Keratinocyte (primary cell): ENCODE measurements around the gene C16orf92. TPM values are rescaled to one million over a fixed set of nuclear protein-coding genes. Genes with fewer than 3 reads are reported as not detected.
A peak's percentile ranks its signal among the peaks of the same experiment; 100 is the strongest.

Source experiments
- DNase-seq: peaks from one replicate; pipeline ENCODE4 v3.0.0-alpha.2; 2011; ENCODE audit warnings: low read depth, missing footprints, low spot score
- FAIRE-seq: peaks from 2 replicates; lab custom pipeline; 2011; peaks lifted over from hg19 to GRCh38; lab: Jason Lieb, UNC
- H2AFZ ChIP-seq: 2 replicates; pipeline ENCODE4 v1.6.0; 2012; ENCODE audit warnings: low read length, control low read depth, inconsistent platforms; ENCODE audit not compliant: control insufficient read depth
- H3K27ac ChIP-seq: 2 replicates; pipeline ENCODE4 v1.5.1; 2011; ENCODE audit warnings: low read length; ENCODE audit not compliant: control insufficient read depth, insufficient read depth
- H3K27me3 ChIP-seq: 3 replicates; pipeline ENCODE4 v1.6.0; 2011; ENCODE audit warnings: low read length; ENCODE audit not compliant: control insufficient read depth, insufficient read depth; ENCODE audit errors: extremely low read depth
- H3K36me3 ChIP-seq, 2 experiments: 2 replicates in 1 of 2; 3 replicates in 1 of 2; pipeline ENCODE4 v1.5.1; 2011; ENCODE audit warnings: low read length in 2 of 2, mild to moderate bottlenecking in 1 of 2; ENCODE audit not compliant: control insufficient read depth in 2 of 2, insufficient read depth in 2 of 2; ENCODE audit errors: extremely low read depth in 1 of 2
- H3K4me1 ChIP-seq: 3 replicates; pipeline ENCODE4 v1.5.1; 2011; ENCODE audit warnings: low read length; ENCODE audit not compliant: control insufficient read depth, insufficient read depth; ENCODE audit errors: extremely low read depth
- H3K4me2 ChIP-seq: 3 replicates; pipeline ENCODE4 v1.6.0; 2011; ENCODE audit warnings: low read depth, low read length; ENCODE audit not compliant: control insufficient read depth, insufficient read depth; ENCODE audit errors: extremely low read depth
- H3K4me3 ChIP-seq, 3 experiments: fragments of 200-600 bp in 1 of 3; sonication (generic) in 1 of 3; 2 replicates in 2 of 3; 3 replicates in 1 of 3; pipeline ENCODE4 v1.5.1; 2011 to 2016; ENCODE audit warnings: low read length in 3 of 3, mild to moderate bottlenecking in 3 of 3, control low read depth in 2 of 3, inconsistent platforms in 1 of 3, low read depth in 1 of 3, mixed read lengths in 1 of 3, mixed run types in 1 of 3, moderate library complexity in 1 of 3; ENCODE audit not compliant: control insufficient read depth in 2 of 3, insufficient read depth in 2 of 3; ENCODE audit errors: extremely low read depth in 1 of 3
- H3K79me2 ChIP-seq: 2 replicates; pipeline ENCODE4 v1.6.0; 2012; ENCODE audit warnings: low read length; ENCODE audit not compliant: control insufficient read depth, insufficient read depth
- H3K9ac ChIP-seq: 3 replicates; pipeline ENCODE4 v1.6.0; 2011; ENCODE audit warnings: low read length; ENCODE audit not compliant: control insufficient read depth, insufficient read depth; ENCODE audit errors: extremely low read depth
- H3K9me1 ChIP-seq: 3 replicates; pipeline ENCODE4 v1.6.0; 2011; ENCODE audit warnings: low read length; ENCODE audit not compliant: control insufficient read depth, insufficient read depth; ENCODE audit errors: extremely low read depth
- H3K9me3 ChIP-seq: 2 replicates; pipeline ENCODE4 v1.5.1; 2012; ENCODE audit warnings: low read depth, low read length; ENCODE audit not compliant: control insufficient read depth
- H4K20me1 ChIP-seq: 3 replicates; pipeline ENCODE4 v1.6.0; 2011; ENCODE audit warnings: low read length; ENCODE audit not compliant: control insufficient read depth, insufficient read depth; ENCODE audit errors: extremely low read depth
- EZH2 ChIP-seq: IDR thresholded peaks from one replicate; pipeline ENCODE4 v1.6.1; 2012; ENCODE audit warnings: inconsistent platforms, mild to moderate bottlenecking, low read length, moderate library complexity
- dilution Hi-C: fragments of 300-500 bp; cut with MboI; formaldehyde crosslinking; loops from one replicate; pipeline ENCODE4 v1.7.0; 2020; ENCODE audit warnings: low sequenced_read_pairs; ENCODE audit not compliant: extremely low pct_ligation_motif_present
- polyA plus RNA-seq, 5 experiments: library from polyadenylated mRNA; depleted of rRNA in 3 of 5; stranded (reverse) in 3 of 5; stranded (forward) in 1 of 5; unstranded in 1 of 5; fragments of >200 nt; gene quantifications; 1 replicate in 1 of 5; 2 replicates in 3 of 5; 3 replicates in 1 of 5; pipeline versions ENCODE4 v1.2.1 to v1.2.3, GENCODE V29; 2011 to 2012; ENCODE audit warnings: missing spikeins in 2 of 5, low read depth in 1 of 5, low replicate concordance in 1 of 5
- TF ChIP-seq, protein P1 (sequence below), 3 experiments: IDR thresholded peaks in 1 of 3; conservative IDR thresholded peaks in 1 of 3; optimal IDR thresholded peaks in 1 of 3; 2 replicates in 2 of 3; 3 replicates in 1 of 3; pipeline versions ENCODE3 to v1.5.1; 2011; ENCODE audit warnings: low read length in 3 of 3, mild to moderate bottlenecking in 3 of 3, moderate library complexity in 2 of 3, control low read depth in 1 of 3, inconsistent platforms in 1 of 3; ENCODE audit not compliant: insufficient read depth in 2 of 3; ENCODE audit errors: extremely low read depth in 1 of 3

C16orf92 gene
- polyA plus RNA-seq, 1 donor (not counting 4 experiments of a cell fraction or from before 2014, with no cell fraction given): not detected

DNA sequence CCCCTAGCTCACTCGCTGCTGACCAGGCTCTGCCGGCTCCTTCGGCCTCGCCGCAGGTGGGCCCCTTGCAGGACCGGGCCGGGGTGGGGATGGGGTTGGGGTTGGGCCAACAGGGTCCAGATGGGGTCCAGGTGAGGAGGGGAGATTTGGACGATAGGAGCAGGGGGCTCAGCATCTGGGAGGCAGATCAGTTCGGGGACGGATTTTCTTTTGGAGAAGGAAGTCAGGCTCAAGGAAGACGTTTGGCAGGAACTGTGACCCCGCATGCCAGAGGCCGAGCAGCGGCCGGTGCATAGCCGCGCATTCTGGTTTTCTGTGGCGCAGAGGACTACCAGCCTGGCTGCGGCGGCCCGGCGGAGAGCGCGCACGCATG is 41.7 kb downstream of the C16orf92 start:
- no peak for FAIRE-seq
- H3K79me2 ChIP-seq: peaks cover 45% of the 10 kb centered on the region

DNA sequence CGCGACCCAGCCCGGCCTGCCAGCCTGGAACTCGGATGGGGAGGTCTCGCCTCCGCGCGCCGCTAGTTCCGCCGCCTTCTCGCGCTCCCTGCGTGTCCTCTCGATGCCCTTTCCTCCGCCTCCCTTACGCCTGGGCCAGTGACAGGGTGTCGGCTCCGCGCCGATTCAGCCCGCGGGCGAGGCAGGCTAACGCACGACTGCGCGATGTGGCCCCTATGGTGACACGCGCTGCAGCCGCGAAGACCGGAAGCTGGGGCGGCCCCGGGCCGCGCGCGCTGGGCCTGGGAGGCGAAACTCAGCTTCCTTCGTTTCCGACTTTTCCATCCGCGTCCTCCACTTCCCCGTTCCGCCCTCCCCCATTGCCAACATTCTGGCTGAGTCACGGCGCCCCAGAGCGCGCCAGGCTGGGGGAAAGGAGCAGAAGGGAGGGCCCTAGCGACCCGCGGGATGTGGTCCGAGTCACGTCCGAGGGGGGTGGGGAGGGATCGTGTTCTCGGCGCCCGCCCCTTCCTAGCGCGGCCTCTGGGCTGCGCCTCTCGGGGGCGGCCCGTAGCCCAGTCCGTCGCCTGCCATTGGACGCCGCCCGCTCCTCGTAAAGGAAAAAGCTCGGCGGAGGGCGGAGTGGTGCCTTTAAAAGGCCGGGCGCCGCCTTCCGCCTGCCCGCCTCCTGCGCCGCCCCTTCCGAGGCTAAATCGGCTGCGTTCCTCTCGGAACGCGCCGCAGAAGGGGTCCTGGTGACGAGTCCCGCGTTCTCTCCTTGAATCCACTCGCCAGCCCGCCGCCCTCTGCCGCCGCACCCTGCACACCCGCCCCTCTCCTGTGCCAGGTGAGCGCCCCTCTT is 42.3 kb downstream of the C16orf92 start, which contains the start of gene ALDOA:
Gene ALDOA (plus strand): TSS at position 659 of the 841 bp plus-strand sequence. CDS start 1,138 bp downstream, outside the sequence.
- Histone ChIP-seq H3K4me1 (peaks cover 35% of the 10 kb centered on the region), H3K36me3 (peaks cover 33 to 37% of the 10 kb centered on the region in 2 experiments), H4K20me1 (peaks cover 36% of the 10 kb centered on the region), H3K4me3 (peak within 1 kb of the TSS; percentile 87 to 98 (median 96)), H3K27ac (peak within 1 kb of the TSS; percentile 92), H3K27me3 (no peaks in the 10 kb centered on the region), H3K9ac (peak within 1 kb of the TSS; percentile 95), H3K4me2 (peak within 1 kb of the TSS; percentile 97), H3K79me2 (peaks cover 51% of the 10 kb centered on the region), H2AFZ (peak within 1 kb of the TSS; percentile 69), H3K9me1 (no peaks in the 10 kb centered on the region), H3K9me3 (no peaks in the 10 kb centered on the region)
- DNase-seq: peak; percentile 79
- dilution Hi-C loops: no loop called here
- TF ChIP-seq EZH2: no peak
- TF ChIP-seq, protein P1, sequence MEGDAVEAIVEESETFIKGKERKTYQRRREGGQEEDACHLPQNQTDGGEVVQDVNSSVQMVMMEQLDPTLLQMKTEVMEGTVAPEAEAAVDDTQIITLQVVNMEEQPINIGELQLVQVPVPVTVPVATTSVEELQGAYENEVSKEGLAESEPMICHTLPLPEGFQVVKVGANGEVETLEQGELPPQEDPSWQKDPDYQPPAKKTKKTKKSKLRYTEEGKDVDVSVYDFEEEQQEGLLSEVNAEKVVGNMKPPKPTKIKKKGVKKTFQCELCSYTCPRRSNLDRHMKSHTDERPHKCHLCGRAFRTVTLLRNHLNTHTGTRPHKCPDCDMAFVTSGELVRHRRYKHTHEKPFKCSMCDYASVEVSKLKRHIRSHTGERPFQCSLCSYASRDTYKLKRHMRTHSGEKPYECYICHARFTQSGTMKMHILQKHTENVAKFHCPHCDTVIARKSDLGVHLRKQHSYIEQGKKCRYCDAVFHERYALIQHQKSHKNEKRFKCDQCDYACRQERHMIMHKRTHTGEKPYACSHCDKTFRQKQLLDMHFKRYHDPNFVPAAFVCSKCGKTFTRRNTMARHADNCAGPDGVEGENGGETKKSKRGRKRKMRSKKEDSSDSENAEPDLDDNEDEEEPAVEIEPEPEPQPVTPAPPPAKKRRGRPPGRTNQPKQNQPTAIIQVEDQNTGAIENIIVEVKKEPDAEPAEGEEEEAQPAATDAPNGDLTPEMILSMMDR (optimal IDR thresholded peaks at IDR 0.05 in 1 of 3, IDR thresholded peaks at IDR 0.05 in 1 of 3, conservative IDR thresholded peaks at IDR 0.05 in 1 of 3; ENCODE audit: extremely low read depth in 1 of 3, insufficient read depth in 2 of 3, low read length in 3 of 3): no peak
- no peak for FAIRE-seq

More for the DNA sequence above, 41.7 kb downstream of the C16orf92 start:
- H2AFZ ChIP-seq: peak overlapping the region; percentile 58
- H4K20me1 ChIP-seq: peaks cover 32% of the 10 kb centered on the region
- H3K36me3 ChIP-seq: peaks cover 27 to 31% of the 10 kb centered on the region in 2 experiments
- TF ChIP-seq, protein P1 (optimal IDR thresholded peaks at IDR 0.05 in 1 of 3, IDR thresholded peaks at IDR 0.05 in 1 of 3, conservative IDR thresholded peaks at IDR 0.05 in 1 of 3; ENCODE audit: extremely low read depth in 1 of 3, insufficient read depth in 2 of 3, low read length in 3 of 3): no peak
- no peak for TF ChIP-seq EZH2
- DNase-seq: no peak
- H3K27me3 ChIP-seq: no peaks in the 10 kb centered on the region
- H3K9ac ChIP-seq: peak overlapping the region; percentile 95
- no peaks in the 10 kb centered on the region for H3K9me1 ChIP-seq
- dilution Hi-C loops: no loop called here
- peak overlapping the region; percentile 81 to 87 (median 83) for H3K4me3 ChIP-seq
- peak overlapping the region; percentile 92 for H3K27ac ChIP-seq
- no peaks in the 10 kb centered on the region for H3K9me3 ChIP-seq
- peaks cover 35% of the 10 kb centered on the region for H3K4me1 ChIP-seq
- H3K4me2 ChIP-seq: peak overlapping the region; percentile 96
